Prostate gland (tissue), 2 donors: ENCODE results near the gene PTGER1. TPM values are rescaled to one million over a fixed set of nuclear protein-coding genes. Genes with fewer than 3 reads are reported as not detected.
A peak's percentile ranks its signal among the peaks of the same experiment; 100 is the strongest.

ENCODE experiments used
- DNase-seq: peaks from one replicate; pipeline ENCODE4 v3.0.0-alpha.2; 2019; ENCODE audit warnings: low spot score
- H3K27ac ChIP-seq, 2 donors: fragments of 200-600 bp; sonication (generic); 2 replicates each; pipeline ENCODE4 v1.5.1; 2017 to 2019
- H3K27me3 ChIP-seq: fragments of 200-600 bp; sonication (generic); replicated peaks from 2 replicates; pipeline ENCODE4 v1.5.1; 2019; ENCODE audit not compliant: insufficient read depth
- H3K36me3 ChIP-seq, 2 donors: fragments of 200-600 bp; sonication (generic); 1 replicate in 1 of 2; 2 replicates in 1 of 2; pipeline versions ENCODE4 v1.5.1 to v1.8.1; 2017 to 2019
- H3K4me1 ChIP-seq: fragments of 200-600 bp; sonication (generic); replicated peaks from 2 replicates; pipeline ENCODE4 v1.5.1; 2019
- H3K4me3 ChIP-seq, 2 donors: fragments of 200-600 bp; sonication (generic); 2 replicates each; pipeline ENCODE4 v1.5.1; 2017 to 2019
- H3K9me3 ChIP-seq: fragments of 200-600 bp; sonication (generic); 2 replicates; pipeline ENCODE4 v1.5.1; 2017
- POLR2A ChIP-seq: fragments of 450-650 bp; IDR thresholded peaks from one replicate; pipeline ENCODE4 v1.6.1; 2016; ENCODE audit warnings: antibody characterized with exemption, mild to moderate bottlenecking
- POLR2AphosphoS5 ChIP-seq: sonication (generic); formaldehyde crosslinking; IDR thresholded peaks from one replicate; pipeline ENCODE4 v1.6.1; 2017; ENCODE audit warnings: antibody characterized with exemption
- WGBS: methylation state at CpG from one replicate; pipeline ENCODE4 v1.1.5; 2018; 5-methylcytosine and 5-hydroxymethylcytosine counted together
- intact Hi-C: fragments of 100-400 bp; cut with DNase I; formaldehyde crosslinking; loops from one replicate; pipeline ENCODE4 v1.14.2; 2022
- total RNA-seq, 2 donors: library from RNA; depleted of rRNA; stranded (reverse); fragments of >200 nt; gene quantifications; one replicate each; pipeline ENCODE4 v1.1.0, GENCODE V29; 2016
- TF ChIP-seq, protein P1 (sequence below), 4 experiments: fragments of 200-600 bp in 2 of 4; fragments of 450-650 bp in 2 of 4; sonication (generic) in 2 of 4; IDR thresholded peaks; 1 replicate in 3 of 4; 2 replicates in 1 of 4; pipeline ENCODE4 v1.5.1; 2016 to 2019; ENCODE audit warnings: antibody characterized with exemption in 4 of 4, mild to moderate bottlenecking in 2 of 4, moderate library complexity in 2 of 4

PTGER1 gene
- total RNA-seq, 2 donors from 2014 or later = 1.0 TPM; not detected in 1

DNA sequence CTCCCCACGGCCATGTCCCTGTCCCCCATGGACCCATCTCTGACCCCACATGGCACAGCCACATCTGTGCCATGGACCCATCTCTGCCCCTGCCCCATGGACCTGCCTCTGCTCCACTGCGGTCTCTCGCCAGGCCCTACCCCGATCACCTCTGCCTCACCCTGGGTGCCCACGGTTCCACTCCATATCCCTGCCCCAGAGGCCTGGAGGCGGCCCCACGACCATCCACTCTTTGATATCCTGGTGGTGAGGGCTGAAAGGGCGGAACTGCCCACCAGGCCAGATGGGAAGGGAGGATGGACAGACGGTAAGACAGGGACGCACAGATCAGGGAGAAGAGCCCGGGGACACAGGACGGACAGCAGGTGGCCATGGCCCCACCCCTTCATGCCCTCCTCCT is 327 bp downstream of the PTGER1 start:
- Histone ChIP-seq H3K27ac (no peak overlapping the region), H3K36me3 (no peaks in the 10 kb centered on the region), H3K9me3 (no peaks in the 10 kb centered on the region), H3K4me3 (no peak overlapping the region), H3K4me1 (peaks cover 10% of the 10 kb centered on the region), H3K27me3 (no peaks in the 10 kb centered on the region)
- WGBS = 44% methylated on average over 12 of the region's 12 CpGs
- no peak for TF ChIP-seq POLR2AphosphoS5
- no peak for TF ChIP-seq POLR2A
- TF ChIP-seq, protein P1, sequence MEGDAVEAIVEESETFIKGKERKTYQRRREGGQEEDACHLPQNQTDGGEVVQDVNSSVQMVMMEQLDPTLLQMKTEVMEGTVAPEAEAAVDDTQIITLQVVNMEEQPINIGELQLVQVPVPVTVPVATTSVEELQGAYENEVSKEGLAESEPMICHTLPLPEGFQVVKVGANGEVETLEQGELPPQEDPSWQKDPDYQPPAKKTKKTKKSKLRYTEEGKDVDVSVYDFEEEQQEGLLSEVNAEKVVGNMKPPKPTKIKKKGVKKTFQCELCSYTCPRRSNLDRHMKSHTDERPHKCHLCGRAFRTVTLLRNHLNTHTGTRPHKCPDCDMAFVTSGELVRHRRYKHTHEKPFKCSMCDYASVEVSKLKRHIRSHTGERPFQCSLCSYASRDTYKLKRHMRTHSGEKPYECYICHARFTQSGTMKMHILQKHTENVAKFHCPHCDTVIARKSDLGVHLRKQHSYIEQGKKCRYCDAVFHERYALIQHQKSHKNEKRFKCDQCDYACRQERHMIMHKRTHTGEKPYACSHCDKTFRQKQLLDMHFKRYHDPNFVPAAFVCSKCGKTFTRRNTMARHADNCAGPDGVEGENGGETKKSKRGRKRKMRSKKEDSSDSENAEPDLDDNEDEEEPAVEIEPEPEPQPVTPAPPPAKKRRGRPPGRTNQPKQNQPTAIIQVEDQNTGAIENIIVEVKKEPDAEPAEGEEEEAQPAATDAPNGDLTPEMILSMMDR (IDR thresholded peaks at IDR 0.05) = no peak
- intact Hi-C loops = loop anchor here (10.0 kb wide), 1 partner anchor 330 kb away; no protein-coding TSS in a partner anchor
- DNase-seq = no peak

DNA sequence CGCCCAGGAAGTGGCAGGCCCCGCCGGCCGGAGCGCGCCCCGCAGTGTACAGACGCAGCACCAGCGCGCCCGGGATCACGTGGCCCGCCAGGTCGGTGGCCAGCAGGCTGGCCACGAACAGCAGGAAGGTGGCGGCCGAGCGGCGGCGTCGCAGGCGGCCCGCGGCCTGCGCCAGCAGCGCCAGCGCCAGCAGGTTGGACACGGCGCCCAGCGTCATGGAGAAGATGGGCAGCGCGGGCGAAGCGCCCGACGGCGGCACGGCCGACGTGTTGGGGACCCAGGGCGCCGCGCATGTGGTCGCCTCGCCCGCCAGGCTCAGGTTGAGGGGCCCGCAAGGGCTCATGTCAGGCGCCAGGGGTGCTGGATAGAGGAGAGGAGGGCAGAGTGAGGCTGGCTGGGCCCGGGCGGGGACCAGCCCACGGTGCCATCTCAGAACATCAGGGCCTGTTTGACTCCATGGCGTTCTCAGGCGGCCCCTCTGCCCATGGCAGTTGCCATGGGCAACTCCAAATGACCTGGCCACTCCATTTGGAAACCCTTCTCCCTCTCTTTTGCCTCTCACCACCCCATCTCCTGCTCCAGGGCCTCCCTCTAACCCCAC is 1.1 kb downstream of the PTGER1 start:
- no peaks in the 10 kb centered on the region for H3K27me3 ChIP-seq
- no peak for DNase-seq
- intact Hi-C loops = loop anchor here (10.0 kb wide), 1 partner anchor 329 kb away; no protein-coding TSS in a partner anchor
- no peaks in the 10 kb centered on the region for H3K36me3 ChIP-seq
- H3K4me3 ChIP-seq = peak overlapping the region in 1 of 2 donors; percentile 10
- peaks cover 10% of the 10 kb centered on the region for H3K4me1 ChIP-seq
- TF ChIP-seq POLR2A (no peak), POLR2AphosphoS5 (no peak)
- TF ChIP-seq, protein P1 (IDR thresholded peaks at IDR 0.05) = peak in 1 of 4 experiments; percentile 10
- WGBS = 33% methylated on average over 41 of the region's 53 CpGs
- no peaks in the 10 kb centered on the region for H3K9me3 ChIP-seq
- no peak overlapping the region for H3K27ac ChIP-seq

DNA sequence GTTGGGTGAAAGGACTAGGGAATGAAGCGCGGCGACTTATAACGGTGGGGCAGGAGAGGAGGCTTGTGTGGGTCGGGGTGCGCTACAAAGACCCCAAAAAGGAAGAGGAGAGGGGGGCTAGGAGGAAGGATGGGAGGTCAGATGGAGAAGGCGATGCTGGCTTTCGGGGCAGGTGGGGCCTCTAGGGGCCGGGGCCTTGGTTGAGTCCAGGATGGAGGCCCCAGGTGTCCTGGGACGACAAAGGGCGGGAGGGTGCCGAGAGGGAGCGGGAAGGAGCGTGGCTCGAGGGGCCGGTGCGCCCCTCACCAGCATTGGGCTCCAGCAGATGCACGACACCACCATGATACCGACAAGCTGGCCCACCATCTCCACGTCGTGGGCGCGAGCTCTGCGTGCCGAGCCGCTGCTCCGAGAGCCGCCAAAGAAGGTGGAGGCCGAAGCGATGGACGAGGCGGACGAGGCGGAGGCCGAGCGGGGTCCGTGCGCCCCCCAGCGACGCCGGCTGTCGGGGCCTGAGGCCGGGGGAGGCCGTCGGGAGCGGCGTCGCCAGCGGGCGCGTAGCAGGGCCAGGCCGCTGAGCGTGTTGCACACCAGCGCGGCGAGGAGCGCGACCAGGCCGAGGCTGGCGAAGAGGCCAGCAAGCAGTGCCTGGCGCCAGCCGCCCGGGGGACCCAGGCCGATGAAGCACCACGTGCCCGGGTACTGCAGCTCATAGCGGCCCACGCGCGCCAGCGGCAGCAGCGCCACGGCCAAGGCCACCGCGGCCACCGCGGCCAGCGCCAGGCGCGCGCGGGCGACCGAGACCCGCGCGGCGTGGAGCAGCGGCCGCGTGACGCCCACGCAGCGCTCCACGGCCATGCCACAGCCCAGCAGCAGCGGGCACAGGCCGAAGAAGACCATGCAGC is 1.8 kb downstream of the PTGER1 start:
- DNase-seq = no peak
- no peaks in the 10 kb centered on the region for H3K9me3 ChIP-seq
- intact Hi-C loops = loop anchor here (10.0 kb wide), 1 partner anchor 329 kb away; no protein-coding TSS in a partner anchor
- 32% methylated on average over 89 of the region's 97 CpGs for WGBS
- H3K36me3 ChIP-seq = no peaks in the 10 kb centered on the region
- H3K4me1 ChIP-seq = peaks cover 10% of the 10 kb centered on the region
- TF ChIP-seq, protein P1 (IDR thresholded peaks at IDR 0.05) = no peak
- TF ChIP-seq POLR2AphosphoS5 (no peak), POLR2A (no peak)
- peak overlapping the region in 1 of 2 donors; percentile 10 for H3K4me3 ChIP-seq
- H3K27me3 ChIP-seq = no peaks in the 10 kb centered on the region
- H3K27ac ChIP-seq = no peak overlapping the region

DNA sequence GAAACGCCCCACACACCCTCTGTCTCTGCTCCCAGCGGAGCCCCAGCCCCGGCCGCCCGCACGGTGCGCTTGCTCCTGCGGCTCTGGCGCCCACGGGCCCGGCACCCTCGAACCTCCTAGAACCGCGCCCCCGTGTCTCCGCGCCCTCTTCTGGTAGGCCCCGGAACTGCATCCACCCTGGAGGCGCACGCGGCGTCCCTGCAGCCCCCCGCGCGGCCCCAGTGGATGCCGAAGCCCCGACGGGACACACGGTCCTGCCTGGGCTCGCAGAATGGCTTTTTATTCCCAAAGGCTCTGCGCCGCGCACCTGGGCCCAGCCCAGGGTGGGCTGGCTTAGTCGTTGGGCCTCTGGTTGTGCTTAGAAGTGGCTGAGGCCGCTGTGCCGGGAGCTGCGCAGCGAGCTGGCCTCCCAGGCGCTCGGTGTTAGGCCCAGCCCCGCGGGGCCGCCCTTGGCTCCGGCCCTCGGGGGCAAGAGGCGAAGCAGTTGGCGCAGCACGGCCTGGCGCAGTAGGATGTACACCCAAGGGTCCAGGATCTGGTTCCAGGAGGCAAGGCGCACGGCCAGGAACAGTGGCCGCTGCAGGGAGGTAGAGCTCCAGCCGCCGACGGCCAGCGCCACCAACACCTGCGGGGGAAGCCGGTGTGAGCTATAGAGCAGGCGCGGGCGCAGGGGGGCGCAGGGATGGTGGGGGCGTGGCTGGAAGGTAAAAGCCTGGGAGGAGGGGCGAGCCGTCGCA is 2.8 kb downstream of the PTGER1 start:
- intact Hi-C loops = loop anchor here (10.0 kb wide), 1 partner anchor 328 kb away; no protein-coding TSS in a partner anchor
- Histone ChIP-seq H3K27ac (no peak overlapping the region), H3K36me3 (no peaks in the 10 kb centered on the region), H3K4me3 (no peak overlapping the region), H3K4me1 (peaks cover 10% of the 10 kb centered on the region), H3K9me3 (no peaks in the 10 kb centered on the region), H3K27me3 (no peaks in the 10 kb centered on the region)
- 8% methylated on average over 59 of the region's 66 CpGs for WGBS
- DNase-seq = no peak
- TF ChIP-seq POLR2AphosphoS5 = peak; percentile 21
- TF ChIP-seq POLR2A = no peak
- TF ChIP-seq, protein P1 (IDR thresholded peaks at IDR 0.05) = peak; percentile 85 to 95 (median 90)
